ENCODE data around the gene RIOK3. TPM values are rescaled to one million over a fixed set of nuclear protein-coding genes. Genes with fewer than 3 reads are reported as not detected.

Gene RIOK3
- total RNA-seq, 1 experiment from 2014 or later = 19.4 TPM

- ChIA-PET CTCF (interaction anchor here (1.0 kb wide), 1 partner anchor 10 kb away, joined by 3 read pairs; no protein-coding TSS in a partner anchor), POLR2A (no interaction called here)
- peak overlapping the region; percentile 100 for H3K4me3 Mint-ChIP-seq
- no peaks in the 10 kb centered on the region for H3K27me3 Mint-ChIP-seq (ENCODE audit: low read depth)
- H3K4me1 Mint-ChIP-seq = peaks cover 21% of the 10 kb centered on the region
- no peak for ATAC-seq
- H3K9me3 Mint-ChIP-seq = 0 out of 2 replicates have a peak, but pooled peaks cover 3% of the 10 kb centered on the region
- TF ChIP-seq SMAD3 (CRISPR knock-in tag; IDR thresholded peaks at IDR 0.05; ENCODE audit: borderline replicate concordance) (no peak), ATF6 (CRISPR knock-in tag; IDR thresholded peaks at IDR 0.05) (no peak), NFE2L1 (CRISPR knock-in tag; IDR thresholded peaks at IDR 0.05) (no peak), PRRX2 (CRISPR knock-in tag; IDR thresholded peaks at IDR 0.05) (no peak), ZNF671 (CRISPR knock-in tag; IDR thresholded peaks at IDR 0.05) (no peak), USF2 (CRISPR knock-in tag; IDR thresholded peaks at IDR 0.05) (no peak), ZNF423 (CRISPR knock-in tag; IDR thresholded peaks at IDR 0.05) (no peak), TP53 (CRISPR knock-in tag; IDR thresholded peaks at IDR 0.05) (no peak), MYBL2 (CRISPR knock-in tag; IDR thresholded peaks at IDR 0.05) (no peak), EMX1 (CRISPR knock-in tag; IDR thresholded peaks at IDR 0.05) (no peak)
- TF ChIP-seq, protein P1, sequence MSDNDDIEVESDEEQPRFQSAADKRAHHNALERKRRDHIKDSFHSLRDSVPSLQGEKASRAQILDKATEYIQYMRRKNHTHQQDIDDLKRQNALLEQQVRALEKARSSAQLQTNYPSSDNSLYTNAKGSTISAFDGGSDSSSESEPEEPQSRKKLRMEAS (CRISPR knock-in tag; IDR thresholded peaks at IDR 0.05) = no peak
- TF ChIP-seq, protein P2, sequence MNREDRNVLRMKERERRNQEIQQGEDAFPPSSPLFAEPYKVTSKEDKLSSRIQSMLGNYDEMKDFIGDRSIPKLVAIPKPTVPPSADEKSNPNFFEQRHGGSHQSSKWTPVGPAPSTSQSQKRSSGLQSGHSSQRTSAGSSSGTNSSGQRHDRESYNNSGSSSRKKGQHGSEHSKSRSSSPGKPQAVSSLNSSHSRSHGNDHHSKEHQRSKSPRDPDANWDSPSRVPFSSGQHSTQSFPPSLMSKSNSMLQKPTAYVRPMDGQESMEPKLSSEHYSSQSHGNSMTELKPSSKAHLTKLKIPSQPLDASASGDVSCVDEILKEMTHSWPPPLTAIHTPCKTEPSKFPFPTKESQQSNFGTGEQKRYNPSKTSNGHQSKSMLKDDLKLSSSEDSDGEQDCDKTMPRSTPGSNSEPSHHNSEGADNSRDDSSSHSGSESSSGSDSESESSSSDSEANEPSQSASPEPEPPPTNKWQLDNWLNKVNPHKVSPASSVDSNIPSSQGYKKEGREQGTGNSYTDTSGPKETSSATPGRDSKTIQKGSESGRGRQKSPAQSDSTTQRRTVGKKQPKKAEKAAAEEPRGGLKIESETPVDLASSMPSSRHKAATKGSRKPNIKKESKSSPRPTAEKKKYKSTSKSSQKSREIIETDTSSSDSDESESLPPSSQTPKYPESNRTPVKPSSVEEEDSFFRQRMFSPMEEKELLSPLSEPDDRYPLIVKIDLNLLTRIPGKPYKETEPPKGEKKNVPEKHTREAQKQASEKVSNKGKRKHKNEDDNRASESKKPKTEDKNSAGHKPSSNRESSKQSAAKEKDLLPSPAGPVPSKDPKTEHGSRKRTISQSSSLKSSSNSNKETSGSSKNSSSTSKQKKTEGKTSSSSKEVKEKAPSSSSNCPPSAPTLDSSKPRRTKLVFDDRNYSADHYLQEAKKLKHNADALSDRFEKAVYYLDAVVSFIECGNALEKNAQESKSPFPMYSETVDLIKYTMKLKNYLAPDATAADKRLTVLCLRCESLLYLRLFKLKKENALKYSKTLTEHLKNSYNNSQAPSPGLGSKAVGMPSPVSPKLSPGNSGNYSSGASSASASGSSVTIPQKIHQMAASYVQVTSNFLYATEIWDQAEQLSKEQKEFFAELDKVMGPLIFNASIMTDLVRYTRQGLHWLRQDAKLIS (CRISPR knock-in tag; IDR thresholded peaks at IDR 0.05; ENCODE audit: borderline replicate concordance) = no peak
- TF ChIP-seq, protein P3, sequence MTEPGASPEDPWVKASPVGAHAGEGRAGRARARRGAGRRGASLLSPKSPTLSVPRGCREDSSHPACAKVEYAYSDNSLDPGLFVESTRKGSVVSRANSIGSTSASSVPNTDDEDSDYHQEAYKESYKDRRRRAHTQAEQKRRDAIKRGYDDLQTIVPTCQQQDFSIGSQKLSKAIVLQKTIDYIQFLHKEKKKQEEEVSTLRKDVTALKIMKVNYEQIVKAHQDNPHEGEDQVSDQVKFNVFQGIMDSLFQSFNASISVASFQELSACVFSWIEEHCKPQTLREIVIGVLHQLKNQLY (CRISPR knock-in tag; IDR thresholded peaks at IDR 0.05) = no peak
- H3K27ac Mint-ChIP-seq = peak overlapping the region; percentile 20
- no peak for DNase-seq (ENCODE audit: low spot score)
- H3K36me3 Mint-ChIP-seq = no peaks in the 10 kb centered on the region
Measured at GRCh38 chr18:23452347-23452727, 750 bp upstream of the RIOK3 start.

GRCh38 chr18:23453680-23454058 lies 582 bp downstream of the RIOK3 start:
- H3K4me3 Mint-ChIP-seq = peak overlapping the region; percentile 100
- ChIA-PET CTCF (interaction anchor here (0.6 to 1.9 kb wide), 5 partner anchors 11 to 322 kb away, joined by 3 to 6 read pairs (median 3); no protein-coding TSS in a partner anchor), POLR2A (no interaction called here)

More at GRCh38 chr18:23453680-23454058, 582 bp downstream of the RIOK3 start:
- DNase-seq (ENCODE audit: low spot score) = no peak
- Mint-ChIP-seq H3K27me3 (ENCODE audit: low read depth) (no peaks in the 10 kb centered on the region), H3K4me1 (peaks cover 21% of the 10 kb centered on the region), H3K36me3 (no peaks in the 10 kb centered on the region), H3K9me3 (0 out of 2 replicates have a peak, but pooled peaks cover 3% of the 10 kb centered on the region), H3K27ac (no peak overlapping the region)
- TF ChIP-seq, protein P2 (CRISPR knock-in tag; IDR thresholded peaks at IDR 0.05; ENCODE audit: borderline replicate concordance) = no peak
- no peak for TF ChIP-seq ZMAT4 (CRISPR knock-in tag; IDR thresholded peaks at IDR 0.05)
- no peak for TF ChIP-seq FOXK1 (CRISPR knock-in tag; IDR thresholded peaks at IDR 0.05)
- no peak for TF ChIP-seq ZNF396 (CRISPR knock-in tag; IDR thresholded peaks at IDR 0.05; ENCODE audit: borderline replicate concordance)
- no peak for TF ChIP-seq ZNF512 (CRISPR knock-in tag; IDR thresholded peaks at IDR 0.05; ENCODE audit: borderline replicate concordance)
- no peak for ATAC-seq
